BJ (cell line): Measurements from ENCODE around the gene CLEC1A. TPM values are rescaled to one million over a fixed set of nuclear protein-coding genes. Genes with fewer than 3 reads are reported as not detected.

ENCODE experiments used
- CTCF ChIA-PET: fragments of 350-600 bp; formaldehyde crosslinking; extraction: SDS; loops from one replicate; lab custom pipeline; 2021; ENCODE audit warnings: antibody characterized with exemption, inconsistent platforms; lab: Yijun Ruan, JAX
- POLR2A ChIA-PET: fragments of 300-600 bp; sonication (Branson Sonifier 250); formaldehyde crosslinking; extraction: SDS; loops from one replicate; lab custom pipeline; 2021; ENCODE audit warnings: antibody characterized with exemption; lab: Charles Lee
- DNase-seq: peaks from one replicate; pipeline ENCODE4 v3.0.0-alpha.2; 2011; ENCODE audit warnings: low read depth
- H3K27me3 ChIP-seq: 2 replicates; pipeline ENCODE4 v1.6.0; 2011; ENCODE audit warnings: low read length; ENCODE audit not compliant: control insufficient read depth, insufficient read depth
- H3K36me3 ChIP-seq: 2 replicates; pipeline ENCODE4 v1.5.1; 2011; ENCODE audit warnings: low read length; ENCODE audit not compliant: control insufficient read depth, insufficient read depth
- H3K4me3 ChIP-seq: 2 replicates; pipeline ENCODE4 v1.5.1; 2011; ENCODE audit warnings: low read depth, mild to moderate bottlenecking, control low read depth, low read length
- CTCF ChIP-seq: IDR thresholded peaks from 2 replicates; pipeline ENCODE4 v1.5.1; 2011; ENCODE audit warnings: low read depth, mild to moderate bottlenecking, control low read depth, inconsistent platforms, low read length, moderate library complexity; ENCODE audit not compliant: insufficient read depth
- polyA minus RNA-seq: library from RNA; depleted of rRNA, polyadenylated mRNA; stranded (reverse); fragments of >200 nt; gene quantifications from 2 replicates; pipeline ENCODE4 v1.2.3, GENCODE V29; 2011; rRNA and poly(A)+ RNA removed
- polyA plus RNA-seq: library from polyadenylated mRNA; depleted of rRNA; stranded (reverse); fragments of >200 nt; gene quantifications from 2 replicates; pipeline ENCODE4 v1.2.3, GENCODE V29; 2011; rRNA removed

The CLEC1A gene
- polyA plus RNA-seq (0.80 TPM in 2 replicates), polyA minus RNA-seq (0.28 TPM in 1 of 2 replicates, not detected in the other)

GRCh38 chr12:10098791-10099190 is at the start of gene CLEC1A:
Gene CLEC1A (minus strand): TSS chr12:10098985. CDS start chr12:10098922, 63 bp downstream.
- POLR2A ChIA-PET = interaction anchor here (0.6 kb wide), 1 partner anchor 65 kb away, joined by 4 read pairs; no protein-coding TSS in a partner anchor

GRCh38 chr12:10147714-10148403 is 49.1 kb upstream of the CLEC1A start:
- H3K4me3 ChIP-seq = no peak overlapping the region
- DNase-seq = no peak
- no peaks in the 10 kb centered on the region for H3K27me3 ChIP-seq
- POLR2A ChIA-PET = no interaction called here
- TF ChIP-seq CTCF = no peak
- no peaks in the 10 kb centered on the region for H3K36me3 ChIP-seq
- CTCF ChIA-PET = interaction anchor here (0.8 to 2.1 kb wide), 3 partner anchors 8 to 114 kb away, joined by 3 to 6 read pairs (median 4); no protein-coding TSS in a partner anchor

More at GRCh38 chr12:10098791-10099190, at the start of gene CLEC1A:
- no peaks in the 10 kb centered on the region for H3K27me3 ChIP-seq
- H3K4me3 ChIP-seq = no peak within 1 kb of the TSS
- no peaks in the 10 kb centered on the region for H3K36me3 ChIP-seq
- CTCF ChIA-PET = interaction anchor here (0.5 to 1.9 kb wide), 3 partner anchors 41 to 572 kb away, joined by 3 to 4 read pairs (median 3); no protein-coding TSS in a partner anchor
- TF ChIP-seq CTCF = no peak
- DNase-seq = peak; percentile 11

GRCh38 chr12:10142976-10143589 is 44.3 kb upstream of the CLEC1A start:
- POLR2A ChIA-PET = no interaction called here
- Histone ChIP-seq H3K27me3 (no peaks in the 10 kb centered on the region), H3K36me3 (no peaks in the 10 kb centered on the region), H3K4me3 (no peak overlapping the region)
- CTCF ChIA-PET = interaction anchor here (0.9 to 2.1 kb wide), 10 partner anchors 8 to 393 kb away, joined by 3 to 21 read pairs (median 4); partner anchors contain the start of gene CLEC12B
- no peak for DNase-seq
- no peak for TF ChIP-seq CTCF

- Histone ChIP-seq H3K27me3 (no peaks in the 10 kb centered on the region), H3K4me3 (no peak overlapping the region), H3K36me3 (no peaks in the 10 kb centered on the region)
- peak; percentile 58 for TF ChIP-seq CTCF
- ChIA-PET CTCF (interaction anchor here (0.6 to 3.8 kb wide), 25 partner anchors 8 to 392 kb away, joined by 3 to 73 read pairs (median 5); partner anchors contain the start of genes CLEC12B, CLEC1A, CLEC7A and CLEC9A), POLR2A (no interaction called here)
- DNase-seq = no peak
Observed at GRCh38 chr12:10140001-10140400, 41.2 kb upstream of the CLEC1A start.
